ENCODE measurements around the gene ELL2.

DNA sequence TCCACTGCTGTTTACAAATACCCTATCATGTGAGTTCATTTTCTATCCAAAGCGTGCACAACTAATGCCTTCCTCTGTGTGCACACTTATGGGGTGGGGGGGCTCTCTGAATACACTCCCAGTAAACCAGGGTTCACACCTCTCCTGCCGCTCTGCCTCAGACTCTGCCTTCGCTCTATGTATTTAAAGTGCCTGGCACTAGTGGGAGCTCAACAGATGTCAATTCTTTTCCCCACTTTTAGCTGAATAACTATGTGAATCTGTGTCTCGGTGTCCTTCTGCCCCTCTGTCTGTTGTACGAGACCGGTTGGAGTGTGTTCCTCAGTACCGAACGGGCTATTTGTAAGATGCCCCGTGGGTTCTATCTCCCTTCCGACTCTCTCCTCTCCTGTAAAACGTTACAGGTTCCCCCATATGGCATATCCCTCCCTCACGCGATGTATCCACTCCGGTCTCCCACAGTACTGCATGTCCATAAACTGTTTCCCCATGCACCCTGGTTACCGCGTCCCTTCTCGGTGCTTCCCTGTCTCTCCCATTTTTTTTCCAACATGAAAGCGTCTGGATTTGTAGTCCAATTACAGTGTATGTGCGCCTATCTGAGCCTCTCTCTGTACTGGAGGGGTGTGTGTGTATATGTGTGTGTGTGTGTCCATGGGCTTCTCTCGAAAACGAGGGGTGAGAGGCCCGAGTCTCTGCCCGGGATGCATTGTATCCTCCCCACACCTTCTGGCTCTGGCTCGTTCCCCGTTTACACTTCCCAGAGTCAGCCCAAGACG lies 1.6 kb downstream of the ELL2 start:
- TF ChIP-seq CTCF (IDR thresholded peaks at IDR 0.05) (peak in 1 of 4 donors; percentile 3), POLR2A (IDR thresholded peaks at IDR 0.05) (no peak)
